Stimulated activated naive B cell treated with anti-CD40 and anti-IgM and Interleukin-4, amounts not matched to agents 10 μg/mL and 1 μg/mL and 100 μg/mL, for 72 hours (primary cell): ENCODE measurements around the gene DNAAF5.

ENCODE experiments used
- ATAC-seq, 2 donors: fragments of 150-1000 bp; cut with Tn5 transposase; replicated peaks; 2 replicates each; pipeline ENCODE4 v1.10.0; 2021; ENCODE audit warnings: moderate library complexity in 1 of 2
- DNase-seq: peaks from one replicate; pipeline ENCODE4 v3.0.0; 2021
- H3K27ac Mint-ChIP-seq: one replicate; pipeline ENCODE4 v1.8.0; 2022; ENCODE audit warnings: mild to moderate bottlenecking, mixed read lengths
- H3K27me3 Mint-ChIP-seq, 2 donors: one replicate each; pipeline ENCODE4 v1.8.0; 2022; ENCODE audit warnings: mixed read lengths in 2 of 2
- H3K36me3 Mint-ChIP-seq, 2 donors: one replicate each; pipeline ENCODE4 v1.8.0; 2022; ENCODE audit warnings: mixed read lengths in 2 of 2, mild to moderate bottlenecking in 1 of 2
- H3K4me1 Mint-ChIP-seq, 2 donors: one replicate each; pipeline ENCODE4 v1.8.0; 2022; ENCODE audit warnings: mixed read lengths in 2 of 2, mild to moderate bottlenecking in 1 of 2
- H3K4me3 Mint-ChIP-seq, 2 donors: one replicate each; pipeline ENCODE4 v1.8.0; 2022; ENCODE audit warnings: mild to moderate bottlenecking in 2 of 2, mixed read lengths in 2 of 2, moderate library complexity in 1 of 2
- H3K9me3 Mint-ChIP-seq, 2 donors: one replicate each; pipeline ENCODE4 v1.8.0; 2022; ENCODE audit warnings: mixed read lengths in 2 of 2, mild to moderate bottlenecking in 1 of 2

The DNAAF5 gene

GRCh38 chr7:815284-816216 lies 89.1 kb downstream of the DNAAF5 start:
- DNase-seq (no peak), ATAC-seq (no peak)
- Mint-ChIP-seq H3K9me3 (no peaks in the 10 kb centered on the region), H3K36me3 (peaks cover 12 to 21% of the 10 kb centered on the region in 2 donors), H3K27me3 (no peaks in the 10 kb centered on the region), H3K4me3 (peak overlapping the region; percentile 84), H3K27ac (peak overlapping the region; percentile 60), H3K4me1 (peaks cover 39 to 66% of the 10 kb centered on the region in 2 donors)

GRCh38 chr7:816300-816750 lies 89.8 kb downstream of the DNAAF5 start:
- ATAC-seq, result peak; percentile 90 to 93
- DNase-seq, result peak; percentile 96
- no peaks in the 10 kb centered on the region for H3K9me3 Mint-ChIP-seq
- H3K36me3 Mint-ChIP-seq, result peaks cover 13 to 21% of the 10 kb centered on the region in 2 donors
- H3K27ac Mint-ChIP-seq, result peak overlapping the region; percentile 47
- peak overlapping the region; percentile 84 for H3K4me3 Mint-ChIP-seq
- H3K4me1 Mint-ChIP-seq, result peaks cover 44 to 74% of the 10 kb centered on the region in 2 donors
- H3K27me3 Mint-ChIP-seq, result no peaks in the 10 kb centered on the region

- H3K27me3 Mint-ChIP-seq, result no peaks in the 10 kb centered on the region
- peaks cover 15 to 21% of the 10 kb centered on the region in 2 donors for H3K36me3 Mint-ChIP-seq
- ATAC-seq (peak; percentile 20 to 23), DNase-seq (peak; percentile 55)
- H3K9me3 Mint-ChIP-seq, result no peaks in the 10 kb centered on the region
- H3K27ac Mint-ChIP-seq, result peak overlapping the region; percentile 93
- peak overlapping the region; percentile 91 to 92 for H3K4me3 Mint-ChIP-seq
- H3K4me1 Mint-ChIP-seq, result peaks cover 49 to 81% of the 10 kb centered on the region in 2 donors
These were observed 90.5 kb downstream of the DNAAF5 start for GRCh38 chr7:816751-817671.

GRCh38 chr7:818031-818699 lies 91.7 kb downstream of the DNAAF5 start:
- Mint-ChIP-seq H3K36me3 (peaks cover 22 to 28% of the 10 kb centered on the region in 2 donors), H3K27me3 (no peaks in the 10 kb centered on the region), H3K4me1 (peaks cover 44 to 82% of the 10 kb centered on the region in 2 donors), H3K27ac (peak overlapping the region; percentile 4), H3K9me3 (no peaks in the 10 kb centered on the region), H3K4me3 (peak overlapping the region; percentile 91 to 92)
- no peak for DNase-seq
- ATAC-seq, result no peak

GRCh38 chr7:820341-820740 lies 93.8 kb downstream of the DNAAF5 start:
- no peaks in the 10 kb centered on the region for H3K9me3 Mint-ChIP-seq
- peaks cover 25 to 39% of the 10 kb centered on the region in 2 donors for H3K36me3 Mint-ChIP-seq
- H3K4me1 Mint-ChIP-seq, result peaks cover 41 to 80% of the 10 kb centered on the region in 2 donors
- peak overlapping the region; percentile 82 for H3K27ac Mint-ChIP-seq
- H3K27me3 Mint-ChIP-seq, result no peaks in the 10 kb centered on the region
- DNase-seq (no peak), ATAC-seq (peak; percentile 47 to 54)
- H3K4me3 Mint-ChIP-seq, result peak overlapping the region; percentile 61 to 68

GRCh38 chr7:821688-822087 lies 95.2 kb downstream of the DNAAF5 start:
- Mint-ChIP-seq H3K4me3 (no peak overlapping the region), H3K27ac (peak overlapping the region; percentile 37), H3K27me3 (no peaks in the 10 kb centered on the region), H3K4me1 (peaks cover 42 to 82% of the 10 kb centered on the region in 2 donors), H3K9me3 (no peaks in the 10 kb centered on the region), H3K36me3 (peaks cover 30 to 45% of the 10 kb centered on the region in 2 donors)
- no peak for DNase-seq
- ATAC-seq, result no peak

GRCh38 chr7:822692-823276 lies 96.3 kb downstream of the DNAAF5 start:
- DNase-seq (no peak), ATAC-seq (no peak)
- Mint-ChIP-seq H3K27me3 (no peaks in the 10 kb centered on the region), H3K4me3 (no peak overlapping the region), H3K27ac (peak overlapping the region; percentile 68), H3K36me3 (peaks cover 30 to 45% of the 10 kb centered on the region in 2 donors), H3K9me3 (no peaks in the 10 kb centered on the region), H3K4me1 (peaks cover 37 to 74% of the 10 kb centered on the region in 2 donors)

- peak overlapping the region; percentile 32 for H3K27ac Mint-ChIP-seq
- peaks cover 26 to 38% of the 10 kb centered on the region in 2 donors for H3K36me3 Mint-ChIP-seq
- no peak overlapping the region for H3K4me3 Mint-ChIP-seq
- peaks cover 32 to 69% of the 10 kb centered on the region in 2 donors for H3K4me1 Mint-ChIP-seq
- no peak for ATAC-seq
- no peak for DNase-seq
- no peaks in the 10 kb centered on the region for H3K9me3 Mint-ChIP-seq
- H3K27me3 Mint-ChIP-seq, result no peaks in the 10 kb centered on the region
These were observed 97.2 kb downstream of the DNAAF5 start for GRCh38 chr7:823649-824048.

DNA sequence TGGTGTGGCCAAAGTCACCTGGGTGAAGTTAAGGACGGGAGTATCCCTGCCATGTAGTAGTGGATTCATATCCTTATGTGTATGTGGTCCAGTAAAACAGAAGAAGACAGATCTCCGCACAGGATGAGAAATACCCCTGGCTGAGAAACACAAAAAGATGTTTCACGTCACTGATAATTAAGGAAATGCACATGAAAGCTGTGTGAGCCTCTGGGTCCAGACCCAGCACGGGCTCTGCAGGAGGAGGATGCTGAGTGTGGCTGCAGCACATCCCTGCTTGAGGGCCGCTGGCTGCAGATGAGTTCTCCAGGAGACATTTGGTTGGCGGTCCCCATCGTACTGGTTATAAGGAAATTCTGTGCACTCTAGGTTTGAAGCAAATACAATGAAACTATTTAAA lies 97.6 kb downstream of the DNAAF5 start:
- DNase-seq, result no peak
- Mint-ChIP-seq H3K9me3 (no peaks in the 10 kb centered on the region), H3K4me1 (peaks cover 36 to 69% of the 10 kb centered on the region in 2 donors), H3K4me3 (no peak overlapping the region), H3K36me3 (peaks cover 27 to 35% of the 10 kb centered on the region in 2 donors), H3K27ac (peak overlapping the region; percentile 32), H3K27me3 (no peaks in the 10 kb centered on the region)
- no peak for ATAC-seq

DNA sequence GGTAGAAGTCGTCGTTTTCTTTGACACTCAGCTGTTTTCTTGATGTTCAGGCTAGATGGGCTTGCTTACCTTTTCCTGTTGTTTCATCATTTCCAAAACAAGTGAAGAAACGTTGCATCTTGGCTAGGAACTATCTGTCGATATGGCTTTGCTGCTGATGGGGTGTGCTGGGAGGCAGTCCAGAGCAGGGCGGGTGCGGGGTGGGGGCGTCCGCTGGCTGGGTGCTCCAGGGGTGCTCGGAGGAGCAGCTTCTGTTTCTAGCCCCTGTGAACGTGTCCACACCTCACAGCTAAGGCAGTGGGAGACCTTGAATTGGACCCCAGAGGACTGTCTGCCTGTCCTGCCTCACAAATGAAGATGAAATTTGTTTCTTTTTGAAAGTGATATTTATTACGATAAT lies 98.2 kb downstream of the DNAAF5 start:
- Mint-ChIP-seq H3K4me1 (peaks cover 34 to 66% of the 10 kb centered on the region in 2 donors), H3K27me3 (no peaks in the 10 kb centered on the region), H3K4me3 (no peak overlapping the region), H3K27ac (no peak overlapping the region), H3K9me3 (no peaks in the 10 kb centered on the region), H3K36me3 (peaks cover 24 to 32% of the 10 kb centered on the region in 2 donors)
- ATAC-seq (no peak), DNase-seq (no peak)

DNA sequence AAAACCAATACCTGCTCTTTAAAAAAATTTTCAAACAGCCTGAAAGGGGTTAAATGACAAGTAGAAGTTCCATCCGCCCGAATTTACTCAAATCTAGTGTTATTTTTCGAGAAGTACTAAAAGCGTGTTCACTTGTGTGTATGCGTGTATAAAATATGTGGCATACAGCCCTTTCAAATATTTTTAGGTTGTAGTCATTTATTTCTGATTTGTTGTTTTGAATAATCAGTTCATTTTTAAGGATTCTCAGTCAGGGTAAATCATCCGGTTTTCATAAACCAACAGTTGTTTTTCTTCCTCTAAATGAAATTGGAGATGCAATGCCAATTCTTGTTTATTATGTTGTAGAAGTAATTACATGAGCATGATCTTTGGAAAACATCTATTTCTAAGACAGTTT lies 98.9 kb downstream of the DNAAF5 start:
- Mint-ChIP-seq H3K27ac (no peak overlapping the region), H3K4me3 (no peak overlapping the region), H3K36me3 (peaks cover 21 to 26% of the 10 kb centered on the region in 2 donors), H3K4me1 (peaks cover 33 to 66% of the 10 kb centered on the region in 2 donors), H3K9me3 (no peaks in the 10 kb centered on the region), H3K27me3 (no peaks in the 10 kb centered on the region)
- no peak for ATAC-seq
- DNase-seq, result no peak

- Mint-ChIP-seq H3K4me3 (no peak overlapping the region), H3K36me3 (peaks cover 20 to 31% of the 10 kb centered on the region in 2 donors), H3K4me1 (peaks cover 33 to 66% of the 10 kb centered on the region in 2 donors), H3K27me3 (no peaks in the 10 kb centered on the region), H3K27ac (no peak overlapping the region), H3K9me3 (peaks cover 0 to 5% of the 10 kb centered on the region in 2 donors)
- ATAC-seq, result no peak
- no peak for DNase-seq
These were observed 99.9 kb downstream of the DNAAF5 start for GRCh38 chr7:826230-826917.
